GM19463 (cell line): ENCODE results near the gene PAIP2B.

ENCODE experiments used
- ATAC-seq: cut with Tn5 transposase; IDR thresholded peaks from one replicate; pipeline ENCODE4 v1.9.1; 2021; ENCODE audit warnings: mild to moderate bottlenecking, moderate library complexity; ENCODE audit not compliant: unreplicated experiment

Gene PAIP2B

DNA sequence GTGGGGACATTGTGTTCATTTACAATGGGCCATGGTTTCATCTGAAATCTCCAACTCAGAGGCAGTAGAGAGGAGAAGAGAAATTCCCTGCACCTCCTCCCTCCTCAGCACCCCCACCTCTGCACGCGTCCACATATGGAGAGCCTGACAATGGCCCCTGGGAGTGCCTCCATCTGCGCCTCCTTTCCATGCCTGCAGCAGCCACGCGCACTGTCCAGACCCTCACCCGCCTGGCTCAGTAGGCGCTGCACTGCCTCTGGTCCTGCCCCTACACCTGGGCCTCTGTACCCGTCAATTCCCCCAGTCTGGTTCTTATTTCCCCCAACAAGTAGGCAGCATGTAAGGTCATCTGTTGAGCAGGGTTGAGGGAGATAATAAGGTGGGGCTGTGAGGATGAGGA, 72.6 kb downstream of the PAIP2B start:
- no peak for ATAC-seq

DNA sequence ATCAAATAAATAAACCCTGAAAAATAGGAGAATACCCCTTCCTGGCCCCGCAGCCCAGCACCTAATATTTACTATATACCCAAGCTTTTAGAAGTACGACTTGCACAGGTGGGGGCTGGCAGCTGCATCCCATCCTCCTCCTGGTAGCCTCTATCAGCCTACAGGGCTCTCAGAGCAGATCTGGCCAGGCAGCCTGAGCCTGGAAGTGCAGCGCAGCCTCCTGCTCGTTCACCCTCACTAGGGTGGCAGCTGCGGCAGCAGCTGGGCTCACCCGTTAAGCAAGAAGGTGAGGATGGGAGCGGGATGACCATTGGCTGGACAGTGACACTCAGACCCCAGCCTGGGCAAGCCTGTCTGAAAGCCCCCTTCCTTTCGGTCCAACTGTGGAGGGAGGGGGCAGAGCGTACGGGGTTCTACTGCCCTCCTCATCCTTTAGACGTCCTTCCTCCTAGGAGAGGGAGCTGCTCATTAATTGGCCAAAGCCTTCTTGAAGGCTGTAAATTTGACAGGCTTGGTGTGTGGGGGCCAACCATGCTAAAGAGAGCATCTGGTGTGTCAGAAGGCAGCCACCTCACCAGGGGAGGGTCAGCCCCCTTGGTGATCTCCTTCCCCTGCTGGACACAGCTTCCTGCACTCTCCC, 73.2 kb downstream of the PAIP2B start:
- ATAC-seq: no peak

DNA sequence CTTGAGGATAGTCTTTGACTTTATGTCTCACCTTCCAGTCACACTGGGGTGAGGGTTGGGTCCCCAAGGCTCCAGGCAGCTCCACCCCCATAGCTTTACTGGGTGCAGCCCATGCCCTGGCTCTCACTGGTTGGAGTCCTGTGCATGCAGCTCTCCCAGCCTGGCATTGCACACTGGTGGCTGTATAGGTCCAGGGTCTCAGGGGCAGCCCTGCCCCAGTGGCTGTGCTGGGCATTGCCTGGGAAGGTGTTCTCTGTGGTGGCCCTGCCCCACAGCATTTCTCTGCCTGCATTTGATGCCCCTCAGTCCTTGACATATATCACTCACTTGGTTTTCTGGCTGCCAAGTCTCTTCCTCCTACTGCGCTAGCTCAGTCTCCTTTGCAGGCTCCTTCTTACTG, 75.3 kb downstream of the PAIP2B start:
- no peak for ATAC-seq

DNA sequence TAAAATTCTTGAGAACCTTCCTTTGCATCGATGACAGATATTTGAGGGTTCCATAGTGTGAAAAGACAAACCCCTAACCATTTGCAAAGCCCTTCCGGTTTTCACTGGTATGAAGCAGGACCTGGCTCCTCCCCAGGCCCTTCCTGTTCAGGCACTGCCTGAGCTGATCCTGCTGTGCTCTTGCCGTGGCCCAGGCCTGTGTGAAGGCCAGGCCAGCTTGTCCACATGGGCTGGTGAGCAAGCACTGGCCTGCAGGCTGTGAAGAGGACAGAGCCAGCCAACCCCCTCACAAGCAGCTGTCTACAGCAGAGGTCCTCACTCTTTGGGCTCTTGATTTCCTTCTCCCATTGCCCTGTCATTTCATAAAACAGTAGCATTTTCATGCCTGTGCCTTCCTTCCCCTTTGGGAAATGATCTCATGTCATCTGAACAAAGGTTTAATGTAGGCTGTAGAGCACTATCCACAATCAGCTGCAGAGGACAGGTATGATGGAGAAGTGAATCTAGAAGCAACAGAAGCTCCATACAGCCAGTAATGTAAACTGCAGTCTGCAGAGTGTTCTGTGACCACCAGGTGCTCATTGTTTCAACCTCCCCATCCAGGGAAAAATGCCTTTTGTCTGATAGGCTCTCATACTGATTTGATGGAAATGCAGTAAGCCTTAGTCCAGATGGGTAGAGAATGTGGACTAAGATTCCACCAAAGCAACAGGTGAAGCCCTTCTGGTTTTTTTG, 76.7 kb downstream of the PAIP2B start:
- ATAC-seq: no peak

DNA sequence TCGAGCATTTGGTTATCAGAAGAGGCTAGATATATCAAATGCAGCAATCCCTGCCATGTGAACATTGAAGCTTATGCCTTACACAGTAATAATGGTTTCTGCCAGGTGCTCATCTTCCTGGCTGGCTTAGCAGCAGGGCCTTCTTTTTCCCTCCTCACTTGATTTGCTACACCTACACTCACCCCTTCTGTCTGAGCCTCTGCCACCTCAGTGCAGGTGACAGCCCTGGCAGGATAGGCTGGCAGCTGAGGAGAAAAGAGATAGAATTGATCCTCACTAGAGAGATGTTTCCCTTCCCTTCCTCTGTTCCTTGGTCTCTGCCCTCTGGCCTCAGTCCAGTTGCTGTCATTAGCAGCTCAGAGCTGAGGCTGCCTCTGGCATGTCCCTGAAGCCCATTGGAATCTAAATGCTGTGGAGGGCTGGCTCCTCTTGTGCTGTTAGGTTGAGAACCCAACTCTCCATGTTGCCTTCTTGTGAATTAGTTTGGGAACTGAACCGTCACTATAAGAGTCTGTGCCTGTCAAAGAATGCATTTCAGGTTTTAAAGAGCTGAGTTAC, 78.3 kb downstream of the PAIP2B start:
- ATAC-seq: no peak

DNA sequence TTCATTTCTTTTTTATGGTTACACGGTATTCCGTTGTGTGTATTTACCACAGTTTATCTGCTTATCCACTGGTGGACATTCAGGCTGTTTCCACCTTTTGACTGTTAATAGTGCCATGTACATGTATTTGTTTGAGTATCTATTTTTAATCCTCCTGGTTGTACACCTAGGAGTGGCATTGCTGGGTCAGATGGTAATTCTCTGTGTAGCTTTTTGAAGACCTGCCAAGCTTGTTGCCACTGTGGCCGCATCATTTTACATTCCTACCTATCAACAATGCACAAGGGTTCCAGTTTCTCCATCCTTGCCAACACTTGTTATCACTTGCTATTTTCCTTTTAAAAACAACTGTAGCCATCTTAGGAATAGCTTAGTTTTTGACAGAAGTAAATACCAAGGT, 83.1 kb downstream of the PAIP2B start:
- ATAC-seq: no peak

DNA sequence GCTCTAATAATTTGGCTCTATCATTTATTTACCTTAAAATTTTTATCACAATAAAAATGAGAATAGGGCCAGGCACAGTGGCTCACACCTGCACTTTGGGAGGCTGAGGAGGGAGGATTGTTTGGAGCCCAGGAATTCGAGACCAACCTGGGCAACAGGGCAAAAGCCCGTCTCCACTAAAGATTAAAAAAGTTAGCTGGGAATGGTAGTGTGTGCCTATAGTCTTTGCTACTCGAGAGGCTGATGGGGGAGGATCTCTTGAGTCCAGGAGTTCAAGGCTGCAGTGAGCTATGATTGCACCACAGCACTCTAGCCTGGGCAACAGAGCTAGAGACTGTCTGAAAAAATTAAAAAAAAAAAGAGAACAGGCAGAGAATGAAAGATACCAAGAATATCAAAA, 90.7 kb downstream of the PAIP2B start:
- no peak for ATAC-seq

DNA sequence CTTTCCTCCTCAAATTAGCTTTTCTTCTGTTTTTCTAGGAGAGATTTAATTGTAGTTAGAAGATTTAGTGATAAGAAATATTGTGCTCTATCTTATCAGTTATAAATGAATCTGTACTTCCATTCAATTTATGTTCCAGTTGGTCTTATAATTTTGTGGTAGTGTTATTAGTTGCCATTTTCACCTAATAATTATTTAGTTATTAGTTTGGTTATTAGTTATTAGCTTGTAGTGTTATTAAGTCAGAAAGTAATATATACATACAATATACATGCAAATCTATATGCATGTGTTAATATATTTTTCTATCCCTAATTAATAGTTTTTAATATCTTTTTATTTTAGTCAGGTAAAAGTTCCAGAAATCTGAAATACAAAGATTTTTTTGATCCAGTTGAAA, 93.3 kb downstream of the PAIP2B start:
- ATAC-seq: no peak
